Fibroblast of mammary gland (primary cell): Measurements from ENCODE around the gene GGT6.

Experiments
- DNase-seq: peaks from one replicate; pipeline ENCODE4 v3.0.0-alpha.2; 2010; ENCODE audit warnings: low read depth
- H3K4me3 ChIP-seq: 2 replicates; pipeline ENCODE4 v1.5.1; 2011; ENCODE audit warnings: low read depth, mild to moderate bottlenecking, low read length, moderate library complexity; ENCODE audit not compliant: control insufficient read depth
- TF ChIP-seq, protein P1 (sequence below): conservative IDR thresholded peaks from 2 replicates; pipeline ENCODE4 v1.5.1; 2011; ENCODE audit warnings: low read depth, low read length, inconsistent platforms; ENCODE audit not compliant: control insufficient read depth, insufficient read depth

The GGT6 gene

DNA sequence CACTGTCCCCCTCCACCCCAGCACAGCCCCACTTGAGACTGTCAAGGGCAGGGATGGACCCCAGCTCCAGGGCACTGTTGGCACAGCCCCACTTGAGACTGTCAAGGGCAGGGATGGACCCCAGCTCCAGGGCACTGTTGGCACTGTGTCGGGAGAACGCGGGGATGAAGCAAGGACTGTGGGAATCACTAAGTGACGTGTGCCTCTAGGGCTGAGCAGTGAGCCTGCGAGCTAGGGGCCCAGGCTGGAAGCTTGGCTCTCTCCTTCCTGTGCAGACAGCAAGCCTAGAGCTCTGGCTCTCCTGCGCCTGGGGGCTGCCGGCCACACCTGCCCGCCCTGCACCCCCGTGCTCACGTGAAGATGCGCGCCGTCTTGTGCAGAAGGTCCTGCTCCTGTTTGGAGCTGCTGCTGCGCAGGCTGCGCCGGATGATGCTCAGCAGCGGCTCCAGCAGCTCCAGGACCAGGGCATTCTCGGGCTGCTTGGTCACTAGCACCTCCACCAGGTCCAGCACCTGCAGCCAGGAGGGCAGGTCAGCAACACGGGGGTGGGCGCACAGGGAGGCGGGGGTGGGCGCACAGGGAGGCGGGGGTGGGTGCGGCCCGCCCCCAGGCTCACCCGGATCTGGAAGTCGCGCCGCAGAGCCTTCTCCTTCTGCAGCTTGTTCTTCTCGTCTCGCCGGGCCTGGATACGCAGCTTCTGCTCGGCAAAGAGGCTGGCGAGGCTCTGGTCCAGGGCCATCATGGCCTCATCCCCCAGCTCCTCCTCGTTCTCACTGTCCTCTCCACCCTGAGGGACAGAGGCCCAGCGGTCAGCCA is 16.0 kb downstream of the GGT6 start:
- DNase-seq = no peak
- TF ChIP-seq, protein P1, sequence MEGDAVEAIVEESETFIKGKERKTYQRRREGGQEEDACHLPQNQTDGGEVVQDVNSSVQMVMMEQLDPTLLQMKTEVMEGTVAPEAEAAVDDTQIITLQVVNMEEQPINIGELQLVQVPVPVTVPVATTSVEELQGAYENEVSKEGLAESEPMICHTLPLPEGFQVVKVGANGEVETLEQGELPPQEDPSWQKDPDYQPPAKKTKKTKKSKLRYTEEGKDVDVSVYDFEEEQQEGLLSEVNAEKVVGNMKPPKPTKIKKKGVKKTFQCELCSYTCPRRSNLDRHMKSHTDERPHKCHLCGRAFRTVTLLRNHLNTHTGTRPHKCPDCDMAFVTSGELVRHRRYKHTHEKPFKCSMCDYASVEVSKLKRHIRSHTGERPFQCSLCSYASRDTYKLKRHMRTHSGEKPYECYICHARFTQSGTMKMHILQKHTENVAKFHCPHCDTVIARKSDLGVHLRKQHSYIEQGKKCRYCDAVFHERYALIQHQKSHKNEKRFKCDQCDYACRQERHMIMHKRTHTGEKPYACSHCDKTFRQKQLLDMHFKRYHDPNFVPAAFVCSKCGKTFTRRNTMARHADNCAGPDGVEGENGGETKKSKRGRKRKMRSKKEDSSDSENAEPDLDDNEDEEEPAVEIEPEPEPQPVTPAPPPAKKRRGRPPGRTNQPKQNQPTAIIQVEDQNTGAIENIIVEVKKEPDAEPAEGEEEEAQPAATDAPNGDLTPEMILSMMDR = no peak
- H3K4me3 ChIP-seq = no peak overlapping the region

DNA sequence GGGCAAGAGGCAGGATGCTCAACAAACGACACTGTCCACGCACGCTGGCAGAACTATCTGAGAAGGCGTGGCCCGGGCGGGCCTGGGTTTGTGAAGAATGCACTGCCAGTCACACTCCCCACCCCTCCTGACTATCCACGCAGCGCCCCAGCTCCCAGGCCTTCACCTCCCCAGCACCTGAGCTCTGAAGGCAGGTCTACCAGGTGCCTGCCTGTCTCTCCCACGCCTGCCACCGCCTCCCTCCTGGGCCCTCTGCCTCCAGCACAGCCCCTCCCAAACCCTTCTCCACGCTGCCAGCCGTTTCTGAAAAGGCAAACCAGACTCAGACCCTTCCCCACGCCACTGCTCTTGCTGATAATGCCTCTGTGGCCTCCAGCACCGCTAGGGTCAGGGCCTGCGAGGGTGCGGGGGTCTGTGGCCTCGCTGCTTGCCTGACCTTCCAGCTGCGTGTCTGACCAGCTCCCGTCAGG is 16.8 kb downstream of the GGT6 start:
- DNase-seq = no peak
- no peak overlapping the region for H3K4me3 ChIP-seq
- TF ChIP-seq, protein P1 = no peak

DNA sequence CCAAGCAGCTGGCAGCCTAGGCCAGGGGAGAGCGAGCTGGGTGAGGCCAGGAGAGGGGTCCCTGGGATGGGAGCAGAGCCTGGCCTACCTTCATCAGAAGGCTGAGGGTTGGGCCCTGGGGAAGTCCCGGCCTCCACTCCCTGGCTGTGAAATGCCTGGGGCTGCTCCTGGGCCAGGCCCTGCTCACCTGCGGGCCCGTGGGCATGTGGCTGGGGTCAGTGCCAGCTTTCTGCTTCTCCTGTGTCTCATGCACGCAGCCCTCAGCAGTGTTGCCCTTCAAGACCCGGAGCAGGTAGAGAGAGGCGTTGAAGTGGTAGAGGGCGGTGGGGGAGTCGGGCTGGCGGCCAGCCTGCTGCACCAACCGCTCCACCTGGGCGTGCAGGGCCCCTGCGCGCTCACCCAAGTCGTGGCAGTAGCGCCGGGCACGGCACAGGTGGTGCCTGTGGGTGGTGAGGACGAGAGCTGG is 17.6 kb downstream of the GGT6 start:
- H3K4me3 ChIP-seq = no peak overlapping the region
- TF ChIP-seq, protein P1 = no peak
- no peak for DNase-seq

DNA sequence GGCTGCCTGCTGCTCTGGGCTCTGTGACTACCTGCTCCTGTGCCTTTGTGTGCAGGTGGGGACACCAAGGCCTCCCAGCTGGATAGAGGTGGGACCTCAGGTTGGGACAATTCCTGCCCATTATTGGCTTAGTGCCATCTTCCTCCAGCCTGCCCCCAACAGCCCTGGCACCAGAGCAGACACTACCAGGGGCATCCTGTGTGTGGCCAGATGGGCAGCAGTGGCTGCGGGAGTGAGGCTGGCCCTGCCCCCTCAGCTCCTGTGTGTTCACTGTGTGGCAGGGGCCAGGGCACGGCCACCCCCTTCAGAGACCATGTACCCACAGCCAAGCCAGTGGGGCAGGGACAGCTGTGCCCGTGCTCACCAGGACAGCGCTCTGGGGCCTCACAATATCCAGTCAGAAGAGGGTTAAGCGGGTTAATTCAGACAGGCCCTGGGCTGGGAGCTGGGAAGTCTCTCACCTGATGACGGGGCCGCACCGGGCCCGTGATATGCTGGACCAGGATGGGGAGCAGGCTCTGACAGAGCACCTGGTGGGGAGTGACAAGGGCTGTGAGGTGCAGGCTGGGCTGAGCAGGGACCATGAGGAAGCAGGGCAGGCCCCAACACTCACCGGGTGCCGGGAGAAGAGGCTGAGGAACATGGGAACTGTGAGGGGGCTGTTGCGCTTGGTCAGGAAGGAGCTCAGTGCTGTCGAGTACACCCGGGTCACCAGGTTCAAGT is 18.2 kb downstream of the GGT6 start:
- no peak overlapping the region for H3K4me3 ChIP-seq
- TF ChIP-seq, protein P1 = no peak
- no peak for DNase-seq

GRCh38 chr17:4541328-4542002 is 18.9 kb downstream of the GGT6 start:
- TF ChIP-seq, protein P1 = no peak
- no peak for DNase-seq
- H3K4me3 ChIP-seq = no peak overlapping the region

DNA sequence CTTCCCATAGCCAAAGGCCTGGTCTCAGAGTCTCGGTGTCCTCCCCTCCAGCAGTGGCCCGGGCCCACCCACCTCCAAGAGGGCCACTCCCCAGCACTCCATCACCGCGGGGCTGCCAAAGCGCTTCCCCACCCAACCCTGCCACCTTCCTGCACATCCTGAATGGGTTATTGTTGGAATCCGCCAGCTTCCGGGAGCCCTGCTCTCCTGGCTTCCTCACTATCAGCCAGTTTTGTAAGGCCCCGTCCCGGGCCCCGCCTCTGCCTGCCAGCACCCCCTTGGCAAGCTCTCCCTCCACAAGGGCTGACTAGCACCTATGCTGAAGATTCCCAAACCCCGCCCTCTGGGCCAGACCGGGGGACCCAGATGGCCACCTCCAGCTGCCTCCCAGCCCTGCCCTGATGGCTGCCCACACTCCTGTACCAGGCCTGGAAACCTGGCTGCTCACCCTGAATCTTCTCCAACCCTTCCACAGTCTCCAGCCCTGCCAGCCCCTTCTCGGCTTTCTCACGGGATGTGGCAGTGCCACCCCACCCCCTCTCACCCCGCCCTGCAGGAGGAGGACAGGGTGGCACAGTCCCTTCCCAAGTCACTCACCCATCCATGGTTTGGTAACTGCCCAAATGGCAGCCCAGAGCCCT is 19.6 kb downstream of the GGT6 start:
- no peak overlapping the region for H3K4me3 ChIP-seq
- DNase-seq = no peak
- TF ChIP-seq, protein P1 = no peak
